Type B pancreatic cell (in vitro differentiated cells): Measurements from ENCODE around the gene ZNF431. TPM values are rescaled to one million over a fixed set of nuclear protein-coding genes. Genes with fewer than 3 reads are reported as not detected.

Experiments
- DNase-seq: peaks from one replicate; pipeline ENCODE4 v3.0.0; 2021; ENCODE audit warnings: mixed read lengths; ENCODE audit not compliant: unreplicated experiment; ENCODE audit errors: extremely low spot score
- H3K27ac Mint-ChIP-seq: 2 replicates; pipeline ENCODE4 v1.8.0; 2021; ENCODE audit warnings: mild to moderate bottlenecking, mixed read lengths
- H3K27me3 Mint-ChIP-seq: 2 replicates; pipeline ENCODE4 v1.8.0; 2021; ENCODE audit warnings: mixed read lengths
- H3K36me3 Mint-ChIP-seq: 2 replicates; pipeline ENCODE4 v1.8.0; 2021; ENCODE audit warnings: mixed read lengths
- H3K4me1 Mint-ChIP-seq: one replicate; pipeline ENCODE4 v1.8.0; 2021; ENCODE audit warnings: mixed read lengths; ENCODE audit not compliant: unreplicated experiment
- H3K4me3 Mint-ChIP-seq: 2 replicates; pipeline ENCODE4 v1.8.0; 2021; ENCODE audit warnings: mild to moderate bottlenecking, mixed read lengths
- H3K9me3 Mint-ChIP-seq: 2 replicates; pipeline ENCODE4 v1.8.0; 2021; ENCODE audit warnings: mixed read lengths
- CTCF ChIP-seq: fragments of 200-600 bp; sonication (generic); conservative IDR thresholded peaks from 2 replicates; pipeline ENCODE4 v1.5.0; 2021; ENCODE audit warnings: antibody characterized with exemption, mild to moderate bottlenecking
- total RNA-seq: library from RNA; stranded (reverse); gene quantifications from 2 replicates; pipeline ENCODE4 v1.2.1, GENCODE V29; 2021; ENCODE audit warnings: low replicate concordance

ZNF431 gene
- total RNA-seq, 1 donor from 2014 or later = 40.6 TPM

GRCh38 chr19:21109116-21109515 is 32.7 kb upstream of the ZNF431 start:
- peaks cover 9% of the 10 kb centered on the region for H3K9me3 Mint-ChIP-seq
- no peak for TF ChIP-seq CTCF
- peaks cover 54% of the 10 kb centered on the region for H3K36me3 Mint-ChIP-seq
- H3K27me3 Mint-ChIP-seq = no peaks in the 10 kb centered on the region
- H3K4me1 Mint-ChIP-seq = no peaks in the 10 kb centered on the region
- DNase-seq = no peak
- H3K27ac Mint-ChIP-seq = no peak overlapping the region
- no peak overlapping the region for H3K4me3 Mint-ChIP-seq

GRCh38 chr19:21110183-21110582 is 31.7 kb upstream of the ZNF431 start:
- Mint-ChIP-seq H3K36me3 (peaks cover 61% of the 10 kb centered on the region), H3K9me3 (peaks cover 14% of the 10 kb centered on the region), H3K27me3 (no peaks in the 10 kb centered on the region)

DNA sequence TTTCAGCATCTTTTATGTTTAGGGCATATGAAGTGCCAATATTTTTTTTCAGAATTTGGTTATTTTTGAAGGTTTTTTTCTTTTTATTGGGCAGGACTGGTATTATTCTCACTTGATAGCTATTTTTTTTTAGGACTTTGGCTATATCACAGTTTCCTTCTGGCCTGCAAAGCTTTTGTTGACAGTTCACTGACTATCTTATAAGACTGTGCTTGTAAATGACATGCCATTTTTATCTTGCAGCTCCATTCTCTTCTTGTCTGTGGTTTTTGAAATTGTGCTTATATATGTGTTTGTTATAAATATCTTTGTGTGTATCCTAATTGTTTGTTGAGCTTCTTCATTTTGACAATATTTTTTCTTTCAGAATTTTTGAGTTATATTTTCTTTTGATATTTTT is 26.4 kb upstream of the ZNF431 start:
- H3K27me3 Mint-ChIP-seq = no peaks in the 10 kb centered on the region
- H3K9me3 Mint-ChIP-seq = peaks cover 33% of the 10 kb centered on the region
- peaks cover 68% of the 10 kb centered on the region for H3K36me3 Mint-ChIP-seq
- no peak overlapping the region for H3K4me3 Mint-ChIP-seq
- H3K27ac Mint-ChIP-seq = no peak overlapping the region
- no peaks in the 10 kb centered on the region for H3K4me1 Mint-ChIP-seq
- DNase-seq = no peak
- TF ChIP-seq CTCF = no peak

More at GRCh38 chr19:21110183-21110582, 31.7 kb upstream of the ZNF431 start:
- DNase-seq = no peak
- H3K4me1 Mint-ChIP-seq = no peaks in the 10 kb centered on the region
- H3K27ac Mint-ChIP-seq = no peak overlapping the region
- no peak for TF ChIP-seq CTCF
- H3K4me3 Mint-ChIP-seq = no peak overlapping the region

DNA sequence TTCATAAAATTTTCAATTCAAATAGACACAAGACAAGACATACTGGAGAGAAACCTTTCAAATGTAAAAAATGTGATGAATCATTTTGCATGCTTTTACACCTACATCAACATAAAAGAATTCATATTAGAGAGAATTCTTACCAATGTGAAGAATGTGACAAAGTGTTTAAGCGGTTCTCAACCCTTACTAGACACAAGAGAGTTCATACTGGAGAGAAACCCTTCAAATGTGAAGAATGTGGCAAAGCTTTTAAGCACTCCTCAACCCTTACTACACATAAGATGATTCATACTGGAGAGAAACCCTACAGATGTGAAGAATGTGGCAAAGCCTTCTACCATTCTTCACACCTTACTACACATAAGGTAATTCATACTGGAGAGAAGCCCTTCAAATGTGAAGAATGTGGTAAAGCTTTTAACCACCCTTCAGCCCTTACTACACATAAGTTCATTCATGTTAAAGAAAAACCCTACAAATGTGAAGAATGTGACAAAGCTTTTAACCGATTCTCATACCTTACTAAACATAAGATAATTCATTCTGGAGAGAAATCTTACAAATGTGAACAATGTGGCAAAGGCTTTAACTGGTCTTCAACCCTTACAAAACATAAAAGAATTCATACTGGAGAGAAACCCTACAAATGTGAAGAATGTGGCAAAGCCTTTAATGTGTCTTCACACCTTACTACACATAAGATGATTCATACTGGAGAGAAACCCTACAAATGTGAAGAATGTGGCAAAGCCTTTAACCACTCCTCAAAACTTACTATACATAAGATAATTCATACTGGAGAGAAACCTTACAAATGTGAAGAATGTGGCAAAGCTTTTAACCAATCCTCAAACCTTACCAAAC is 24.6 kb upstream of the ZNF431 start:
- H3K4me1 Mint-ChIP-seq = no peaks in the 10 kb centered on the region
- no peak for DNase-seq
- H3K27me3 Mint-ChIP-seq = no peaks in the 10 kb centered on the region
- peaks cover 60% of the 10 kb centered on the region for H3K36me3 Mint-ChIP-seq
- TF ChIP-seq CTCF = no peak
- no peak overlapping the region for H3K4me3 Mint-ChIP-seq
- H3K27ac Mint-ChIP-seq = peak overlapping the region; percentile 76
- peaks cover 24% of the 10 kb centered on the region for H3K9me3 Mint-ChIP-seq

DNA sequence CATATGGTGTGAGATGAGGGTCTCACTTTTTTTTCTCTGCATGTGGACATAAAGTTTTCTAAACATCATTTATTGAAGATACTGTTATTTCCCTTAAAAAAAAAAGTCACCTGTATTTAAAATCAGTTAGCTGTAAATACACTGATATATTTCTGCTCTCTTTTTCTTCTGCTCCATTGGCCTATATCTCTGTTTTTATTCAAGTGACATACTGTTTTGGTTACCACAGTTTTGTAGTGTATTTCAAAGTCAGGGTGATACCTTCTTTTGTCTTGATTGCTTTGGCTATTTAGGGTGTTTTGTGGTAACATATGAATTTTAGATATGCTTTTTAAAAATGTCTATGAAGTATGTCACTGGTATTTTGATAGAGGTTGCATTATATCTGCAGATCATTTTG is 15.8 kb upstream of the ZNF431 start:
- H3K36me3 Mint-ChIP-seq = peaks cover 30% of the 10 kb centered on the region
- H3K27ac Mint-ChIP-seq = no peak overlapping the region
- DNase-seq = no peak
- peaks cover 9% of the 10 kb centered on the region for H3K9me3 Mint-ChIP-seq
- H3K4me1 Mint-ChIP-seq = peaks cover 29% of the 10 kb centered on the region
- TF ChIP-seq CTCF = no peak
- no peaks in the 10 kb centered on the region for H3K27me3 Mint-ChIP-seq
- no peak overlapping the region for H3K4me3 Mint-ChIP-seq
